Measurements from ENCODE around the gene BCCIP. TPM values are rescaled to one million over a fixed set of nuclear protein-coding genes. Genes with fewer than 3 reads are reported as not detected.

BCCIP gene
- total and polyA plus RNA-seq, 2 donors from 2014 or later = 46.2 to 71.3 TPM

GRCh38 chr10:125843603-125844329, 20.4 kb downstream of the BCCIP start:
- no peak overlapping the region for H3K4me3 ChIP-seq (ENCODE audit: low read length in 3 of 3)
- no peaks in the 10 kb centered on the region for H3K4me1 ChIP-seq (ENCODE audit: control insufficient read depth in 2 of 3, insufficient read depth in 2 of 3, low read depth in 1 of 3, low read length in 3 of 3)
- H3K9ac ChIP-seq (ENCODE audit: low read length in 3 of 3) = no peak overlapping the region
- no peaks in the 10 kb centered on the region for H3K27me3 ChIP-seq (ENCODE audit: control insufficient read depth, insufficient read depth, low read length)
- FAIRE-seq = no peak
- no peak for TF ChIP-seq CTCF (IDR thresholded peaks at IDR 0.05; ENCODE audit: borderline replicate concordance, extremely low read depth, insufficient read depth)
- peaks cover 0 to 33% (median 25%) of the 10 kb centered on the region in 3 donors for H3K36me3 ChIP-seq (ENCODE audit: control insufficient read depth in 2 of 3, insufficient read depth in 3 of 3, low read length in 3 of 3)
- intact Hi-C loops (cut with DNase I) = no loop called here
- peak in 2 of 5 donors; percentile 5 to 34 for DNase-seq
- no peak overlapping the region for H3K27ac ChIP-seq (ENCODE audit: low read depth in 2 of 2, low read length in 2 of 2)
- no peaks in the 10 kb centered on the region for H3K9me3 ChIP-seq (ENCODE audit: control insufficient read depth in 2 of 3, insufficient read depth in 1 of 3, low read length in 3 of 3)

- Histone ChIP-seq H3K9me3 (ENCODE audit: control insufficient read depth in 2 of 3, insufficient read depth in 1 of 3, low read length in 3 of 3) (no peaks in the 10 kb centered on the region), H3K4me3 (ENCODE audit: low read length in 3 of 3) (no peak overlapping the region), H3K27me3 (ENCODE audit: control insufficient read depth, insufficient read depth, low read length) (no peaks in the 10 kb centered on the region), H3K27ac (ENCODE audit: low read depth in 2 of 2, low read length in 2 of 2) (no peak overlapping the region), H3K4me1 (ENCODE audit: control insufficient read depth in 2 of 3, insufficient read depth in 2 of 3, low read depth in 1 of 3, low read length in 3 of 3) (no peaks in the 10 kb centered on the region), H3K36me3 (ENCODE audit: control insufficient read depth in 2 of 3, insufficient read depth in 3 of 3, low read length in 3 of 3) (peaks cover 0 to 26% (median 15%) of the 10 kb centered on the region in 3 donors), H3K9ac (ENCODE audit: low read length in 3 of 3) (no peak overlapping the region)
- no peak for TF ChIP-seq CTCF (IDR thresholded peaks at IDR 0.05; ENCODE audit: borderline replicate concordance, extremely low read depth, insufficient read depth)
- DNase-seq (peak in 2 of 5 donors; percentile 24 to 52), FAIRE-seq (no peak)
- intact Hi-C loops (cut with DNase I) = no loop called here
Measured at GRCh38 chr10:125844751-125845221, 21.4 kb downstream of the BCCIP start.

GRCh38 chr10:125845617-125846016, 22.3 kb downstream of the BCCIP start:
- H3K4me3 ChIP-seq (ENCODE audit: low read length in 3 of 3) = no peak overlapping the region
- DNase-seq = no peak
- no peaks in the 10 kb centered on the region for H3K9me3 ChIP-seq (ENCODE audit: control insufficient read depth in 2 of 3, insufficient read depth in 1 of 3, low read length in 3 of 3)
- H3K36me3 ChIP-seq (ENCODE audit: control insufficient read depth in 2 of 3, insufficient read depth in 3 of 3, low read length in 3 of 3) = peaks cover 0 to 19% (median 9%) of the 10 kb centered on the region in 3 donors
- TF ChIP-seq CTCF (IDR thresholded peaks at IDR 0.05; ENCODE audit: borderline replicate concordance, extremely low read depth, insufficient read depth) = no peak
- intact Hi-C loops (cut with DNase I) = no loop called here
- no peak overlapping the region for H3K27ac ChIP-seq (ENCODE audit: low read depth in 2 of 2, low read length in 2 of 2)
- no peaks in the 10 kb centered on the region for H3K4me1 ChIP-seq (ENCODE audit: control insufficient read depth in 2 of 3, insufficient read depth in 2 of 3, low read depth in 1 of 3, low read length in 3 of 3)
- H3K27me3 ChIP-seq (ENCODE audit: control insufficient read depth, insufficient read depth, low read length) = no peaks in the 10 kb centered on the region
- no peak overlapping the region for H3K9ac ChIP-seq (ENCODE audit: low read length in 3 of 3)
- no peak for FAIRE-seq

Data from kidney (tissue), 14 donors.